MG63 (cell line): ENCODE measurements around the gene LVRN. TPM values are rescaled to one million over a fixed set of nuclear protein-coding genes. Genes with fewer than 3 reads are reported as not detected.
"Not testable (repeated sequence)": the region's sequence is repeated elsewhere in the genome, so short reads cannot be mapped to it uniquely, and the experiment has no call there.

ENCODE experiments used
- DNase-seq: peaks from one replicate; pipeline ENCODE4 v3.0.0-alpha.2; 2020
- H3K27me3 ChIP-seq: fragments of 250-450 bp; sonication (Bioruptor Pico); 2 replicates; pipeline ENCODE4 v1.5.1; 2020; ENCODE audit warnings: mild to moderate bottlenecking, moderate library complexity
- H3K36me3 ChIP-seq: fragments of 250-450 bp; sonication (Bioruptor Pico); 2 replicates; pipeline ENCODE4 v1.5.1; 2020; ENCODE audit warnings: mild to moderate bottlenecking, moderate library complexity
- H3K4me3 ChIP-seq: fragments of 250-450 bp; sonication (Bioruptor Pico); 2 replicates; pipeline ENCODE4 v1.5.1; 2020; ENCODE audit warnings: mild to moderate bottlenecking, moderate library complexity
- H3K9me3 ChIP-seq: fragments of 250-450 bp; sonication (Bioruptor Pico); 2 replicates; pipeline ENCODE4 v1.5.1; 2020; ENCODE audit warnings: mild to moderate bottlenecking, moderate library complexity
- total RNA-seq: library from RNA; depleted of rRNA; stranded (reverse); fragments of >200 nt; shearing (Covaris generic); gene quantifications from 2 replicates; pipeline ENCODE4 v1.2.3, GENCODE V29; 2014; ENCODE audit warnings: low replicate concordance; rRNA removed

LVRN gene, protein sequence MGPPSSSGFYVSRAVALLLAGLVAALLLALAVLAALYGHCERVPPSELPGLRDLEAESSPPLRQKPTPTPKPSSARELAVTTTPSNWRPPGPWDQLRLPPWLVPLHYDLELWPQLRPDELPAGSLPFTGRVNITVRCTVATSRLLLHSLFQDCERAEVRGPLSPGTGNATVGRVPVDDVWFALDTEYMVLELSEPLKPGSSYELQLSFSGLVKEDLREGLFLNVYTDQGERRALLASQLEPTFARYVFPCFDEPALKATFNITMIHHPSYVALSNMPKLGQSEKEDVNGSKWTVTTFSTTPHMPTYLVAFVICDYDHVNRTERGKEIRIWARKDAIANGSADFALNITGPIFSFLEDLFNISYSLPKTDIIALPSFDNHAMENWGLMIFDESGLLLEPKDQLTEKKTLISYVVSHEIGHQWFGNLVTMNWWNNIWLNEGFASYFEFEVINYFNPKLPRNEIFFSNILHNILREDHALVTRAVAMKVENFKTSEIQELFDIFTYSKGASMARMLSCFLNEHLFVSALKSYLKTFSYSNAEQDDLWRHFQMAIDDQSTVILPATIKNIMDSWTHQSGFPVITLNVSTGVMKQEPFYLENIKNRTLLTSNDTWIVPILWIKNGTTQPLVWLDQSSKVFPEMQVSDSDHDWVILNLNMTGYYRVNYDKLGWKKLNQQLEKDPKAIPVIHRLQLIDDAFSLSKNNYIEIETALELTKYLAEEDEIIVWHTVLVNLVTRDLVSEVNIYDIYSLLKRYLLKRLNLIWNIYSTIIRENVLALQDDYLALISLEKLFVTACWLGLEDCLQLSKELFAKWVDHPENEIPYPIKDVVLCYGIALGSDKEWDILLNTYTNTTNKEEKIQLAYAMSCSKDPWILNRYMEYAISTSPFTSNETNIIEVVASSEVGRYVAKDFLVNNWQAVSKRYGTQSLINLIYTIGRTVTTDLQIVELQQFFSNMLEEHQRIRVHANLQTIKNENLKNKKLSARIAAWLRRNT
- total RNA-seq = 0.10 TPM in 1 of 2 replicates, not detected in the other

DNA sequence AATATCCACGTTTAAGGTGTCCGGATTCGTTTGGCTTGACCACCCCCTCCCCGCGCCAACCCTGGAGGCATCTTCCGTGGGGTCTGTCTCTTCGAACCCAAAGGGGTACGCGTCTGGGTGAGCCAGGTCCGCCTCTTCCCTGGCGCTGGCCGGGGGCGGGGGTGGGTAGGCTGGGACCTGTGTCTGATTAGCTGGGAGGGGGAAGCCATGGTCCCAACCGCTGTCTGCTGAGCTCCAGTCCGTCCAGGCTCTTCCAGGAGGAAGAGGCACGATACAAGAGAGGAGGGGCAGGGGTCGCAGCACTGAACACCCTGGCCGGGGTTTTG lies at the start of gene LVRN:
TSS of gene LVRN (plus strand) at position 237 of the 326 bp plus-strand sequence. CDS start 143 bp downstream, outside the sequence.
- H3K9me3 ChIP-seq = no peaks in the 10 kb centered on the region

GRCh38 chr5:115913623-115914400 lies 48.5 kb upstream of the LVRN start:
- not testable (repeated sequence) for H3K36me3 ChIP-seq, H3K4me3 ChIP-seq, DNase-seq, H3K27me3 ChIP-seq, H3K9me3 ChIP-seq

More for the DNA sequence above, at the start of gene LVRN:
- DNase-seq = no peak
- Histone ChIP-seq H3K4me3 (peak within 1 kb of the TSS; percentile 27), H3K36me3 (no peaks in the 10 kb centered on the region), H3K27me3 (peaks cover 15% of the 10 kb centered on the region; the same call in 1 of the 2 replicates)

GRCh38 chr5:115920171-115920725 lies 42.0 kb upstream of the LVRN start:
- Histone ChIP-seq H3K36me3 (no peaks in the 10 kb centered on the region; the same call in 1 of the 2 replicates), H3K27me3 (no peaks in the 10 kb centered on the region)
- no peak for DNase-seq

GRCh38 chr5:115928578-115929407 lies 33.5 kb upstream of the LVRN start:
- DNase-seq, H3K4me3 ChIP-seq, H3K9me3 ChIP-seq, H3K36me3 ChIP-seq, H3K27me3 ChIP-seq: not testable (repeated sequence)

More at GRCh38 chr5:115920171-115920725, 42.0 kb upstream of the LVRN start:
- Histone ChIP-seq H3K9me3 (no peaks in the 10 kb centered on the region), H3K4me3 (no peak overlapping the region)

DNA sequence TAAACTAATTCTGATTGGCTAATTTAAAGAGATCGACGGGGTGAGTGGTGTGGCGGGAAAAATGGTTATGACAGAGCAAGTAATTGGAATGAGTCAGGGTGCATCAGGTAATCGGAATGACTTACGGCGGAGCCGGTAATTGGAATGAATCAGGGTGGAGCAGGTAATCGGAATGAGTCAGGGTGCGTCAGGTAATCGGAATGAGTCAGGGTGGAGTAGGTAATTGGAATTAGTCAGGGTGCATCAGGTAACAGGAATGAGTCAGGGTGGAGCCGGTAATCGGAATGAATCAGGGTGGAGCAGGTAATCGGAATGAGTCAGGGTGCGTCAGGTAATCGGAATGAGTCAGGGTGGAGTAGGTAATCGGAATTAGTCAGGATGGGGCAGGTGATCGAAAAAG lies 32.1 kb upstream of the LVRN start:
- not testable (repeated sequence) for DNase-seq, H3K36me3 ChIP-seq, H3K4me3 ChIP-seq, H3K9me3 ChIP-seq, H3K27me3 ChIP-seq

DNA sequence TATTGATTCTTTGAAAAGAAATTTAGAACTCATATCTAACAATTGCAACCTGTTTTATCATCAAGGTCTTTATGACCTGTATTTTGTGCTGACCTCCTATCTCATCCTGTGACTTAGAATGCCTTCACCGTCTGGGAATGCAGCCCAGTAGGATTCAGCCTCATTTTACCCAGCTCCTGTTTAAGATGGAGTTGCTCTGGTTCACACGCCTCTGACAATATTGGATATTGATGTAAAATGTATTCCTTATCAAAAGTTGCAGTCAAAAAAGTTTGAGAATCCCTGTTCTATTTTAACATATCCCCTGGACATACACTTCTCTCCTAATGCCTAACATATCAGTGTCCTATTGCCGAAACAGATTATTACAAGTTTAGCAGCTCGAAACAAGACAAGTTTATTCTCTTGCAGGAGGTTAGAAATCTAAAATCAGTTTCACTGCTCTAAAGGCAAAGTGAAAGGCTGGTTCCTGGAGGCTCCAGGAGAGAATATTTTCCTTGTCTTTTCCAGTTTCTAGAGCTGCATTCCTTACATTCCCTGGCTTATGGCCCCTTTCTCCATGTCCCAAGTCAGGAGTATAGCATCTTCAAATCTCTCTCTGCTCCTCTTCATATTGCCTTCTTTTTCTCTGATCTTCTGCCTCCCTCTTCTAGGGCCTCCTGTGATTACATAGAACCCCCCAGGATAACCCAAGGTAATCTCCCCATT lies 31.5 kb upstream of the LVRN start:
- no peaks in the 10 kb centered on the region for H3K36me3 ChIP-seq
- DNase-seq = no peak
- H3K4me3 ChIP-seq = no peak overlapping the region
- no peaks in the 10 kb centered on the region for H3K9me3 ChIP-seq
- H3K27me3 ChIP-seq = no peaks in the 10 kb centered on the region

GRCh38 chr5:115932991-115933390 lies 29.3 kb upstream of the LVRN start:
- Histone ChIP-seq H3K9me3 (no peaks in the 10 kb centered on the region), H3K4me3 (no peak overlapping the region), H3K27me3 (no peaks in the 10 kb centered on the region), H3K36me3 (no peaks in the 10 kb centered on the region)
- no peak for DNase-seq

GRCh38 chr5:115934388-115934974 lies 27.8 kb upstream of the LVRN start:
- DNase-seq = no peak
- Histone ChIP-seq H3K36me3 (no peaks in the 10 kb centered on the region), H3K27me3 (no peaks in the 10 kb centered on the region), H3K9me3 (no peaks in the 10 kb centered on the region), H3K4me3 (no peak overlapping the region)

DNA sequence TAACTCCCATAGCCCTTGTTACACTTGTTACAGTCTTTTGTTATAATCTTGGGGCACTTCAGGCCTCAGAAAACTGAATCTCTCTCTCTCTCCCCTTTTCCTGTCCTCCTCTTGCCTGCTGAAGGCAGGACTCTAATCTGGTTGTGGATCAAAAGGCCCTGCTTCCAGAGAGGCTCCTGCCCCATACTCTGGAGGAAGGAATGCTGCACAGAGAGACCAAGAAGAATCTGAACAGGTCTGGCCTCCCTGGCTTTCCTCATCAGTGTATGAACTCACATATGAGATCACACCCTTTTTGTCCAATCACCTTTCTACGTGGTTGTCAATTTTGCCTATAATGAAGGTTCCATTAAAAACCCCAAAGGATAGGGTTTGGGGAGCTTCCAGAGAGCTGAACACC lies 26.2 kb upstream of the LVRN start:
- no peaks in the 10 kb centered on the region for H3K27me3 ChIP-seq
- H3K9me3 ChIP-seq = no peaks in the 10 kb centered on the region

GRCh38 chr5:115939059-115939458 lies 23.2 kb upstream of the LVRN start:
- Histone ChIP-seq H3K36me3 (no peaks in the 10 kb centered on the region), H3K9me3 (no peaks in the 10 kb centered on the region; the same call in 1 of the 2 replicates), H3K27me3 (no peaks in the 10 kb centered on the region), H3K4me3 (no peak overlapping the region)
- no peak for DNase-seq

More for the DNA sequence above, 26.2 kb upstream of the LVRN start:
- Histone ChIP-seq H3K36me3 (no peaks in the 10 kb centered on the region), H3K4me3 (no peak overlapping the region)
- DNase-seq = no peak

GRCh38 chr5:115940080-115940810 lies 22.0 kb upstream of the LVRN start:
- DNase-seq = no peak
- no peaks in the 10 kb centered on the region; the same call in 1 of the 2 replicates for H3K9me3 ChIP-seq
- no peak overlapping the region for H3K4me3 ChIP-seq
- no peaks in the 10 kb centered on the region for H3K27me3 ChIP-seq
- H3K36me3 ChIP-seq = no peaks in the 10 kb centered on the region

GRCh38 chr5:115941051-115941675 lies 21.1 kb upstream of the LVRN start:
- no peaks in the 10 kb centered on the region for H3K36me3 ChIP-seq
- peak; percentile 75 for DNase-seq
- H3K9me3 ChIP-seq = no peaks in the 10 kb centered on the region; the same call in 1 of the 2 replicates
- H3K4me3 ChIP-seq = no peak overlapping the region
- H3K27me3 ChIP-seq = no peaks in the 10 kb centered on the region

DNA sequence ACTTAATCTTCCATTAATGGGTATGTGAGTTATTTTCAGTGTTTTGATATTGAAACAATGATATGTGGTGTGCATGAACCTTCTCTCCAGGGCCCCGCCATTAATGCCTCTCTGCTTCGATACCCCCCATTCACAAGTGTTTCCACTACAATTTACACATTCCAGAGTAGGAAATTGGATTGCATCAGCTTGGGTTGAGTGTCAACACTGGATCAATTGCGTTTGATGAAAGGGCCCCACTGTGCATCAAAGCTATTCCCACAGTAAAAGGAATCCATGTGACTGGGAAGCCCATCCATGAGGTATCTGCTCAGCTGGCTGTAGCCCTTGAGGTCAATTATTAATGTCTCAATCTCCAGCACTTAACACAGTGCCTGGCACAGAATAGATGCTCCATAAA lies 17.8 kb upstream of the LVRN start:
- Histone ChIP-seq H3K36me3 (no peaks in the 10 kb centered on the region), H3K4me3 (no peak overlapping the region), H3K9me3 (peaks cover 2% of the 10 kb centered on the region), H3K27me3 (no peaks in the 10 kb centered on the region)
- DNase-seq = no peak

DNA sequence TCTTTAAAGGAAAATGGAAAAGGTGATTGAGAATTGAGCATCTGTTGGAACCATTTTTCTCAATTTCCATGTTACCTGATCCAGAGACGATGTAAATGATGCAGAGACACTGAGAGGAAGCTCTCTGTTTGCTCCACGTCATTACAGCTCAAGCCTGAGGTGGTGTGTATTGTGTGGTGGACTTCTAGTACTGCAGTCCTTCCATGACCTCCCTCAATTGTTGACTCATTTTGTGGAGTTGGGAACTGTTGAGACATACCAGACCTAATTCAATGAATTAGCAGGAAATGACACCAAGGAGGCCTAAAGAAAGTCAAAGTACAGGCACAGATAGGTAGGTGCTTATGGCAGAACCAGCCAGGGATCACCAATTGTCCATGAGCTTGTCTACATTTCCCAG lies 15.6 kb upstream of the LVRN start:
- Histone ChIP-seq H3K27me3 (no peaks in the 10 kb centered on the region), H3K4me3 (no peak overlapping the region), H3K9me3 (peaks cover 2% of the 10 kb centered on the region), H3K36me3 (no peaks in the 10 kb centered on the region)
- no peak for DNase-seq
